IMR-90 (cell line): ENCODE measurements around the gene SLCO3A1. TPM values are rescaled to one million over a fixed set of nuclear protein-coding genes. Genes with fewer than 3 reads are reported as not detected.

Experiments
- ATAC-seq: fragments of 200-7000 bp; cut with Tn5 transposase; 2 replicates; pipeline ENCODE4 v1.9.1; 2020; ENCODE audit warnings: low read depth, mild to moderate bottlenecking, moderate library complexity
- BruUV-seq: library from RNA; stranded (reverse); fragments of 400-500 nt; replicated peaks from 2 replicates; lab custom pipeline; 2021; lab: Mats Ljungman, UMichigan
- CTCF ChIA-PET: fragments of 300-600 bp; formaldehyde crosslinking; extraction: SDS; loops from one replicate; lab custom pipeline; 2021; ENCODE audit warnings: antibody characterized with exemption; lab: Yijun Ruan, JAX
- POLR2A ChIA-PET: fragments of 300-600 bp; sonication (Branson Sonifier 250); formaldehyde crosslinking; loops from one replicate; lab custom pipeline; 2022; ENCODE audit warnings: antibody characterized with exemption; ENCODE audit not compliant: unreplicated experiment; lab: Charles Lee
- DNase-seq: peaks from one replicate; pipeline ENCODE4 v3.0.0; 2013
- H2AFZ ChIP-seq: replicated peaks from 2 replicates; pipeline ENCODE3; 2013; ENCODE audit warnings: low read length, mild to moderate bottlenecking; ENCODE audit not compliant: poor library complexity
- H2AK5ac ChIP-seq: 2 replicates; pipeline ENCODE4 v1.6.1; 2013; ENCODE audit warnings: low read depth, low read length, inconsistent platforms
- H2AK9ac ChIP-seq: replicated peaks from 2 replicates; pipeline ENCODE3; 2013; ENCODE audit warnings: mild to moderate bottlenecking, low read depth, low read length, moderate library complexity; ENCODE audit not compliant: poor library complexity
- H2BK120ac ChIP-seq: 2 replicates; pipeline ENCODE4 v1.6.1; 2013; ENCODE audit warnings: low read depth, low read length, inconsistent platforms
- H2BK15ac ChIP-seq: 3 replicates; pipeline ENCODE4 v1.6.1; 2013; ENCODE audit warnings: low read depth, low read length, inconsistent platforms
- H2BK20ac ChIP-seq: 2 replicates; pipeline ENCODE4 v1.6.1; 2013; ENCODE audit warnings: low read depth, mild to moderate bottlenecking, inconsistent platforms, low read length, moderate library complexity
- H2BK5ac ChIP-seq: 2 replicates; pipeline ENCODE4 v1.6.1; 2013; ENCODE audit warnings: mild to moderate bottlenecking, low read depth, low read length, inconsistent platforms; ENCODE audit not compliant: poor library complexity, severe bottlenecking
- H3K14ac ChIP-seq: replicated peaks from 2 replicates; pipeline ENCODE4 v1.6.1; 2013; ENCODE audit warnings: low read depth, low read length, inconsistent platforms
- H3K18ac ChIP-seq: 2 replicates; pipeline ENCODE4 v1.6.1; 2013; ENCODE audit warnings: low read depth, low read length, control low read depth
- H3K23ac ChIP-seq: 2 replicates; pipeline ENCODE4 v1.6.1; 2013; ENCODE audit warnings: low read depth, low read length, inconsistent platforms
- H3K27ac ChIP-seq: 2 replicates; pipeline ENCODE4 v1.5.1; 2013; ENCODE audit warnings: mild to moderate bottlenecking, control low read depth, low read length; ENCODE audit not compliant: insufficient read depth
- H3K27me3 ChIP-seq: 2 replicates; pipeline ENCODE4 v1.6.1; 2013; ENCODE audit warnings: low read length; ENCODE audit not compliant: control insufficient read depth, insufficient read depth
- H3K36me3 ChIP-seq: 2 replicates; pipeline ENCODE4 v1.6.1; 2013; ENCODE audit warnings: low read length, mixed read lengths; ENCODE audit not compliant: control insufficient read depth, insufficient read depth
- H3K4ac ChIP-seq: 2 replicates; pipeline ENCODE4 v1.6.1; 2013; ENCODE audit warnings: low read depth, low read length, inconsistent platforms
- H3K4me1 ChIP-seq: 2 replicates; pipeline ENCODE4 v1.6.1; 2013; ENCODE audit warnings: low read length, mixed read lengths; ENCODE audit not compliant: control insufficient read depth, insufficient read depth
- H3K4me2 ChIP-seq: 2 replicates; pipeline ENCODE4 v1.6.1; 2013; ENCODE audit warnings: low read depth, mild to moderate bottlenecking, control low read depth, low read length, moderate library complexity
- H3K4me3 ChIP-seq: 2 replicates; pipeline ENCODE4 v1.5.1; 2013; ENCODE audit warnings: low read depth, mild to moderate bottlenecking, control low read depth, low read length, moderate library complexity; ENCODE audit not compliant: insufficient read depth
- H3K56ac ChIP-seq: 2 replicates; pipeline ENCODE4 v1.6.1; 2013; ENCODE audit warnings: low read length, inconsistent platforms; ENCODE audit not compliant: insufficient read depth; ENCODE audit errors: extremely low read depth
- H3K79me1 ChIP-seq, 2 experiments: 2 replicates each; pipeline ENCODE4 v1.6.1; 2013; ENCODE audit warnings: low read length in 2 of 2, inconsistent platforms in 1 of 2, low read depth in 1 of 2
- H3K9ac ChIP-seq: 2 replicates; pipeline ENCODE4 v1.6.1; 2013; ENCODE audit warnings: low read depth, low read length, control low read depth
- H3K9me1 ChIP-seq: 2 replicates; pipeline ENCODE4 v1.6.1; 2013; ENCODE audit warnings: low read length, inconsistent platforms; ENCODE audit not compliant: insufficient read depth
- H3K9me3 ChIP-seq: 2 replicates; pipeline ENCODE4 v1.6.1; 2013; ENCODE audit warnings: low read length; ENCODE audit not compliant: control insufficient read depth, insufficient read depth
- H4K20me1 ChIP-seq: 2 replicates; pipeline ENCODE4 v1.6.1; 2013; ENCODE audit warnings: low read length, inconsistent platforms; ENCODE audit not compliant: insufficient read depth
- H4K5ac ChIP-seq: 2 replicates; pipeline ENCODE4 v1.6.1; 2013; ENCODE audit warnings: mild to moderate bottlenecking, low read depth, low read length, control low read depth
- H4K8ac ChIP-seq, 2 experiments: 2 replicates each; pipeline ENCODE4 v1.6.1; 2013; ENCODE audit warnings: low read depth in 2 of 2, low read length in 2 of 2, control low read depth in 1 of 2, inconsistent platforms in 1 of 2
- H4K91ac ChIP-seq: 2 replicates; pipeline ENCODE4 v1.6.1; 2013; ENCODE audit warnings: low read depth, low read length, inconsistent platforms; ENCODE audit not compliant: insufficient read depth
- CEBPB ChIP-seq: IDR thresholded peaks from 2 replicates; pipeline ENCODE4 v1.6.1; 2012; ENCODE audit warnings: low read depth, low read length, improper control_type of control experiment
- CHD1 ChIP-seq: IDR thresholded peaks from 2 replicates; pipeline ENCODE4 v1.6.1; 2012; ENCODE audit warnings: low read depth, low read length, improper control_type of control experiment
- MAFK ChIP-seq: IDR thresholded peaks from 2 replicates; pipeline ENCODE4 v1.6.1; 2012; ENCODE audit warnings: low read depth, low read length, improper control_type of control experiment
- WGBS, 2 experiments: methylation state at CpG; one replicate each; pipeline versions ENCODE4 v1.1.5 to v1.1.7; 2013; ENCODE audit warnings: missing lambda C conversion rate in 2 of 2; ENCODE audit not compliant: insufficient read length in 1 of 2; ENCODE audit errors: extremely low coverage in 2 of 2; 5-methylcytosine and 5-hydroxymethylcytosine counted together
- dilution Hi-C: fragments of 300-500 bp; cut with HindIII; formaldehyde crosslinking; loops from one replicate; pipeline ENCODE4 v1.14.3; 2018; ENCODE audit warnings: low sequenced_read_pairs; ENCODE audit not compliant: unreplicated experiment
- in situ Hi-C: fragments of 300-500 bp; cut with MboI; formaldehyde crosslinking; loops from 3 replicates; pipeline ENCODE4 v1.14.3; 2019; ENCODE audit warnings: low sequenced_read_pairs, inconsistent platforms, mixed read lengths
- intact Hi-C: fragments of 100-400 bp; cut with micrococcal nuclease; formaldehyde crosslinking; loops from 2 replicates; pipeline ENCODE4 v1.10.0; 2022
- polyA plus RNA-seq, 3 experiments: library from polyadenylated mRNA; depleted of rRNA; stranded (reverse); fragments of >200 nt; gene quantifications; 2 replicates each; pipeline ENCODE4 v1.2.3, GENCODE V29; 2012; ENCODE audit warnings: low replicate concordance in 1 of 3
- total RNA-seq: library from RNA; depleted of rRNA; stranded (reverse); fragments of >200 nt; gene quantifications from 2 replicates; pipeline ENCODE4 v1.2.3, GENCODE V29; 2012
- TF ChIP-seq, protein P1 (sequence below): fragments of 150-350 bp; IDR thresholded peaks from 2 replicates; pipeline ENCODE4 v1.6.1; 2016; ENCODE audit warnings: low read depth, mild to moderate bottlenecking, low read length, moderate library complexity, borderline replicate concordance
- TF ChIP-seq, protein P2 (sequence below): fragments of 150-350 bp; IDR thresholded peaks from 2 replicates; pipeline ENCODE4 v1.6.1; 2017; ENCODE audit warnings: mild to moderate bottlenecking, antibody characterized with exemption, low read length, low read depth
- TF ChIP-seq, protein P3 (sequence below): conservative IDR thresholded peaks from 2 replicates; pipeline ENCODE4 v1.5.1; 2012; ENCODE audit warnings: mild to moderate bottlenecking, low read depth, low read length, improper control_type of control experiment

Gene SLCO3A1
- total and polyA plus RNA-seq, 2 of the 4 experiments (the other 2 are of a cell fraction), result 4.7 to 8.1 TPM

- H4K91ac ChIP-seq, result no peak overlapping the region
- no peak overlapping the region for H3K18ac ChIP-seq
- DNase-seq (no peak), ATAC-seq (no peak)
- no peak overlapping the region for H3K4me3 ChIP-seq
- H3K27ac ChIP-seq, result no peak overlapping the region
- no TSS peak for BruUV-seq
- 0 out of 2 replicates have a peak, but pooled peaks cover 4% of the 10 kb centered on the region for H4K20me1 ChIP-seq
- intact Hi-C loops (no loop called here), in situ Hi-C loops (no loop called here), dilution Hi-C loops (no loop called here)
- no peak overlapping the region for H4K8ac ChIP-seq
- no peak overlapping the region for H3K9ac ChIP-seq
- peaks cover 17% of the 10 kb centered on the region for H3K4me1 ChIP-seq
- CTCF ChIA-PET, result interaction anchor here (1.4 kb wide), 1 partner anchor 157 kb away, joined by 4 read pairs; no protein-coding TSS in a partner anchor
- H3K14ac ChIP-seq, result no peak overlapping the region
- H2AK5ac ChIP-seq, result no peak overlapping the region
- H3K36me3 ChIP-seq, result no peaks in the 10 kb centered on the region
- H2BK5ac ChIP-seq, result no peak overlapping the region
- peaks cover 5 to 25% of the 10 kb centered on the region in 2 experiments; a peak in 2 of 4 replicates for H3K79me1 ChIP-seq
- H2AK9ac ChIP-seq, result peak overlapping the region; percentile 57
- no peaks in the 10 kb centered on the region for H3K27me3 ChIP-seq
- 20% methylated on average over 1 of the region's 5 CpGs; no CpG with 5 or more reads in 1 of the 2 experiments for WGBS, 2 experiments
- no peak overlapping the region for H3K23ac ChIP-seq
- no peak overlapping the region for H2BK15ac ChIP-seq
- no peaks in the 10 kb centered on the region for H3K9me3 ChIP-seq
- H3K56ac ChIP-seq, result no peak overlapping the region
- no peak overlapping the region for H3K4ac ChIP-seq
- TF ChIP-seq CEBPB (no peak), CHD1 (no peak), MAFK (no peak)
- TF ChIP-seq, protein P1, sequence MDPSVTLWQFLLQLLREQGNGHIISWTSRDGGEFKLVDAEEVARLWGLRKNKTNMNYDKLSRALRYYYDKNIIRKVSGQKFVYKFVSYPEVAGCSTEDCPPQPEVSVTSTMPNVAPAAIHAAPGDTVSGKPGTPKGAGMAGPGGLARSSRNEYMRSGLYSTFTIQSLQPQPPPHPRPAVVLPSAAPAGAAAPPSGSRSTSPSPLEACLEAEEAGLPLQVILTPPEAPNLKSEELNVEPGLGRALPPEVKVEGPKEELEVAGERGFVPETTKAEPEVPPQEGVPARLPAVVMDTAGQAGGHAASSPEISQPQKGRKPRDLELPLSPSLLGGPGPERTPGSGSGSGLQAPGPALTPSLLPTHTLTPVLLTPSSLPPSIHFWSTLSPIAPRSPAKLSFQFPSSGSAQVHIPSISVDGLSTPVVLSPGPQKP, result no peak
- TF ChIP-seq, protein P2, sequence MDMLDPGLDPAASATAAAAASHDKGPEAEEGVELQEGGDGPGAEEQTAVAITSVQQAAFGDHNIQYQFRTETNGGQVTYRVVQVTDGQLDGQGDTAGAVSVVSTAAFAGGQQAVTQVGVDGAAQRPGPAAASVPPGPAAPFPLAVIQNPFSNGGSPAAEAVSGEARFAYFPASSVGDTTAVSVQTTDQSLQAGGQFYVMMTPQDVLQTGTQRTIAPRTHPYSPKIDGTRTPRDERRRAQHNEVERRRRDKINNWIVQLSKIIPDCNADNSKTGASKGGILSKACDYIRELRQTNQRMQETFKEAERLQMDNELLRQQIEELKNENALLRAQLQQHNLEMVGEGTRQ, result no peak
- TF ChIP-seq, protein P3, sequence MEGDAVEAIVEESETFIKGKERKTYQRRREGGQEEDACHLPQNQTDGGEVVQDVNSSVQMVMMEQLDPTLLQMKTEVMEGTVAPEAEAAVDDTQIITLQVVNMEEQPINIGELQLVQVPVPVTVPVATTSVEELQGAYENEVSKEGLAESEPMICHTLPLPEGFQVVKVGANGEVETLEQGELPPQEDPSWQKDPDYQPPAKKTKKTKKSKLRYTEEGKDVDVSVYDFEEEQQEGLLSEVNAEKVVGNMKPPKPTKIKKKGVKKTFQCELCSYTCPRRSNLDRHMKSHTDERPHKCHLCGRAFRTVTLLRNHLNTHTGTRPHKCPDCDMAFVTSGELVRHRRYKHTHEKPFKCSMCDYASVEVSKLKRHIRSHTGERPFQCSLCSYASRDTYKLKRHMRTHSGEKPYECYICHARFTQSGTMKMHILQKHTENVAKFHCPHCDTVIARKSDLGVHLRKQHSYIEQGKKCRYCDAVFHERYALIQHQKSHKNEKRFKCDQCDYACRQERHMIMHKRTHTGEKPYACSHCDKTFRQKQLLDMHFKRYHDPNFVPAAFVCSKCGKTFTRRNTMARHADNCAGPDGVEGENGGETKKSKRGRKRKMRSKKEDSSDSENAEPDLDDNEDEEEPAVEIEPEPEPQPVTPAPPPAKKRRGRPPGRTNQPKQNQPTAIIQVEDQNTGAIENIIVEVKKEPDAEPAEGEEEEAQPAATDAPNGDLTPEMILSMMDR, result no peak
- POLR2A ChIA-PET, result no interaction called here
- peak overlapping the region; percentile 16 for H2AFZ ChIP-seq
- H3K4me2 ChIP-seq, result no peak overlapping the region
- peaks cover 8% of the 10 kb centered on the region; the same call in 1 of the 2 replicates for H3K9me1 ChIP-seq
- H2BK20ac ChIP-seq, result no peak overlapping the region
- no peak overlapping the region for H2BK120ac ChIP-seq
- no peak overlapping the region for H4K5ac ChIP-seq
Measured at GRCh38 chr15:91862891-91863504, 9.5 kb downstream of the SLCO3A1 start.
